ENCODE data around the gene APRT.

- TF ChIP-seq POLR2A (IDR thresholded peaks at IDR 0.05; ENCODE audit: low read depth) (no peak), CTCF (IDR thresholded peaks at IDR 0.05) (no peak), POLR2AphosphoS5 (IDR thresholded peaks at IDR 0.05) (no peak), EP300 (IDR thresholded peaks at IDR 0.05) (no peak)
These were observed 31.1 kb upstream of the APRT start for GRCh38 chr16:88842806-88843205.

All from esophagus muscularis mucosa (tissue), 4 donors.